ENCODE measurements around the gene CCDC71.

GRCh38 chr3:49124991-49125670 is 41.0 kb downstream of the CCDC71 start:
- TF ChIP-seq EZH2 (IDR thresholded peaks at IDR 0.05; ENCODE audit: borderline replicate concordance, low read length) (no peak), CTCF (conservative IDR thresholded peaks at IDR 0.05 in 1 of 2, IDR thresholded peaks at IDR 0.05 in 1 of 2; ENCODE audit: extremely low read depth in 1 of 2, insufficient read depth in 1 of 2, low read depth in 1 of 2, low read length in 2 of 2) (peak in 1 of 2 donors; percentile 11)

Data from mammary epithelial cell (primary cell).